Superior temporal gyrus (tissue), 1 donor: Measurements from ENCODE around the gene OCLN.
"Not testable (repeated sequence)": the region's sequence is repeated elsewhere in the genome, so short reads cannot be mapped to it uniquely, and the experiment has no call there.

Source experiments
- DNase-seq: peaks from one replicate; pipeline ENCODE4 v3.0.0-alpha.2; 2016; ENCODE audit errors: extremely low spot score

Gene OCLN

GRCh38 chr5:69492391-69492922 is at the start of gene OCLN:
TSS of gene OCLN (plus strand) at chr5:69492790. CDS start at chr5:69504245, 11,455 bp downstream.
- no peak for DNase-seq

GRCh38 chr5:69444127-69444754 is 48.3 kb upstream of the OCLN start:
- DNase-seq, result no peak

- no peak for DNase-seq
Measured at GRCh38 chr5:69449511-69449910, 43.1 kb upstream of the OCLN start.

GRCh38 chr5:69450116-69450515 is 42.5 kb upstream of the OCLN start:
- DNase-seq, result no peak

- not testable (repeated sequence) for DNase-seq
Measured at GRCh38 chr5:69450527-69450926, 42.1 kb upstream of the OCLN start.

- no peak for DNase-seq
Measured at GRCh38 chr5:69451941-69452647, 40.5 kb upstream of the OCLN start.

GRCh38 chr5:69453487-69453886 is 39.1 kb upstream of the OCLN start:
- not testable (repeated sequence) for DNase-seq

GRCh38 chr5:69454460-69455249 is 37.9 kb upstream of the OCLN start:
- DNase-seq, result no peak

- DNase-seq, result not testable (repeated sequence)
Measured at GRCh38 chr5:69455428-69455988, 37.1 kb upstream of the OCLN start.

- DNase-seq, result no peak
Measured at GRCh38 chr5:69462170-69462569, 30.4 kb upstream of the OCLN start.

- not testable (repeated sequence) for DNase-seq
Measured at GRCh38 chr5:69466375-69466774, 26.2 kb upstream of the OCLN start.

GRCh38 chr5:69467442-69468225 is 25.0 kb upstream of the OCLN start:
- DNase-seq, result no peak

GRCh38 chr5:69468631-69469030 is 24.0 kb upstream of the OCLN start:
- no peak for DNase-seq

- not testable (repeated sequence) for DNase-seq
Measured at GRCh38 chr5:69471516-69471915, 21.1 kb upstream of the OCLN start.

GRCh38 chr5:69472535-69473143 is 20.0 kb upstream of the OCLN start:
- not testable (repeated sequence) for DNase-seq

- no peak for DNase-seq
Measured at GRCh38 chr5:69477170-69477569, 15.4 kb upstream of the OCLN start.

- not testable (repeated sequence) for DNase-seq
Measured at GRCh38 chr5:69478296-69478695, 14.3 kb upstream of the OCLN start.

GRCh38 chr5:69484891-69485290 is 7.7 kb upstream of the OCLN start:
- no peak for DNase-seq

GRCh38 chr5:69485471-69485870 is 7.1 kb upstream of the OCLN start:
- no peak for DNase-seq

- no peak for DNase-seq
Measured at GRCh38 chr5:69489246-69489645, 3.3 kb upstream of the OCLN start.

GRCh38 chr5:69491027-69491426 is 1.6 kb upstream of the OCLN start:
- DNase-seq, result no peak
